GM21825 (cell line): ENCODE measurements around the gene TMEM263.
A peak's percentile ranks its signal among the peaks of the same experiment; 100 is the strongest.

Experiments
- ATAC-seq: cut with Tn5 transposase; IDR thresholded peaks from one replicate; pipeline ENCODE4 v1.9.1; 2021; ENCODE audit warnings: mild to moderate bottlenecking, moderate library complexity; ENCODE audit not compliant: unreplicated experiment

The TMEM263 gene

DNA sequence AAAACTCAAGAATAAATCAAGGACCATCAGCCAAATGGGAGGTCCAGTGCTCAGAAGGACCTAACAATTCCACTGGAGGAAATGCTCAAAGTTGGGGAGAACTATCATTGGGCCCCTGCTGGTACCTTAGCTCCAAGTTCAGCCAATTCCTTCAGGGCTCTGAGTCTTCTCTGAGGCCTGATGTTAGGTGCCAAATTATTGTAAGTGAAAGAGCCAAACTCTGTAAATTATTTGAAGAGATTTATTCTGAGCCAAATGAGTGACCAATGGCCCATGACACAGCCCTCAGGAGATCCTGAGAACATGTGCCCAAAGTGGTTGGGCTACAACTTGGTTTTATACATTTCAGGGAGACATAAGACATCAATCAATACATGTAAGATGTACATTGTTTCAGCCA lies 8.2 kb upstream of the TMEM263 start:
- no peak for ATAC-seq

DNA sequence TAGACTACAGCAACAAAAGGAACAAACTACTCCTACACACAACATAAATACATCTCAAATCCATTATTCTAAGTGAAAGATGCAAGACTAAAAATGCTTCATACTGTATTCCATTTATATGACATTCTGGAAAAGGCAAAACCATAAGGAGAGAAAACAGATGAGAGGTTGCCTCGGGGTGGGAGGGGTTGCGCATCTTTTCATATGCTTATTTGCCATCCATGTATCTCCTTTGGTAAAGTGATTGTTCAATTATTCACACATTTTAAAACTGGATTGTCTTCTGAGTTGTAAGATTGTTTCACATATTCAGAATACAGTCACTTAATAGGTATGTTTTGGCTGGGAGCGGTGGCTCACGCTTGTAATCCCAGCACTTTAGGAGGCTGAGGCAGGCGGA lies 5.1 kb upstream of the TMEM263 start:
- ATAC-seq: no peak

DNA sequence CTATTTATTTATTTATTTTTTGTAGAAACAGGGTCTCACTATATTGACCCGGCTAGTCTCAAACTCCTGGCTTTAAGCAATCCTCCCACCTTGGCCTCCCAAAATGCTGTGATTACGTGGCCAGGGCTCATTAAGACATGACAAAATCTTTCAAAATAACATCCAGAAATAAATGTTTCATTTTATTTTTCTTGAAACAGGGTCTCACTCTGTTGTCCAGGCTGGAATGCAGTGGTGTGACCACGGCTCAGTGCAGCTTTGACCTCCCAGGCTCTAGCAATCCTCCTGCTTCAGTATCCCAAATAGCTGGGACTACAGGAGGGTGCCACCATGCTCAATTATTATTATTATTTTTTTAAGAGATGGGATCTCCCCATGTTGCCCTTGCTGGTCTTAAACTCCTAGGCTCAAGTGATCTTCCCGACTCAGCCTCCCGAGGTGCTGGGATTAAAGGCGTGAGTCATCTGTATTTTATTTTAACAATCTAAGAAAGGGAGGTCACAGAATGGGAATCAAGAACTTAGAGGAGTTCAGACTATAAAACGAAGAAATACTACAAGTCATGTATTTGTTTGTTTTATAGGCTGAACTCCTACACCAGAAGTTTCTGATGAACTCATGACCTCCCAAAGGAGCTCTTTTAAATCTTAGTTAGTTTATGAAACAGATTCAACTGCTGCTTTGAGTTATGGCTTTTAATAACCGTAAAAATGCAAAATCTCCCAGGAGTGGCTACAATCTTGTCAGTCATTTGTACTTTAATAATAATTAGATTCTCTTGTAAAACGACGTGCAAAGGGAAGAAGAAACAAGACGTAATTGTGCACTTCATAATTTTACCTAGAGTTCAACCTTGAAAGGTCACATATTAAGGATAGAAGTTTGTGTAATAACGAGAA lies 2.1 kb upstream of the TMEM263 start:
- no peak for ATAC-seq

DNA sequence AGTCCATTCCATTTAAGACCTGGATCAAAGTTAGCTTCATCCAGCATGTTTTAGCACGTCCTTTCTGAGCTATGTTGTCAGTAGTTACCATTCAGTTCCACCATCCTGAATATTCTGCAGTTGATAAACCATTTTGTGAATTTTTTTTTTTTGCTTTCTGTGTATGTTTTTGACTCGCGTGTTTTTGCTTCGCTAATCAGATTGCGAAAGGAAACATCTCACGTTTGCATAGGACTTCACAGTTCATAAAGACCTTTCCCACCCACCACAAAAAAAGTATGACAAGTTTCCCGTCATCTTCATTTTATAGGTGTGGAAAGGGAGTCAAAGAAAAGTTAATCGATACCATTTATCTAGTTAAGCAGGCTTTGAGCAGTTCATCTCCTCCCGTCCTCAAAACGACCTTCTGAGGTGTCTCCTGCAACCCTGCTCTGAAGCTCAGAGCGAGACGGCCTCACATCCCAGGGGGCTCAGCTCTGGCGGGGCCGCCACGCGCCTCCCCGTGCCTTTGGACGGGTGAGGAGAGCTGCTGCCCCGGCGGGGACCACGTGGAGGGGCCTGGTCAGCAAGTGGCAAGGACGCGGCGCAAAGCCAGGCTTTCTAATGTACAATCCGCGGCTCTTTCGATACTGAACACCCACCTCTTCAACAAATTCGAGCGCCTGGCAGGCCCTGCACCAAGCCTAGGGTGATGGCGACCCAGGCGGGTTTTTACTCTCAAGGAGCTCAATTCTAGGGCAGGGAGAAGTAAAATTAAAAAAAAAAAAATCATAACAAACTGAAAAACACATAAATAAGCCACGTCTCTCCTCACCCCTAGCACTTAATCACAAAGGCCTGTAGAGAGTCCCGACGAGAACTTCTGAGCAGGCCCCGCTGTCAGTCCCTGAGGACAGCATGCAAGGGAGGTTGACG lies 988 bp upstream of the TMEM263 start:
- no peak for ATAC-seq

DNA sequence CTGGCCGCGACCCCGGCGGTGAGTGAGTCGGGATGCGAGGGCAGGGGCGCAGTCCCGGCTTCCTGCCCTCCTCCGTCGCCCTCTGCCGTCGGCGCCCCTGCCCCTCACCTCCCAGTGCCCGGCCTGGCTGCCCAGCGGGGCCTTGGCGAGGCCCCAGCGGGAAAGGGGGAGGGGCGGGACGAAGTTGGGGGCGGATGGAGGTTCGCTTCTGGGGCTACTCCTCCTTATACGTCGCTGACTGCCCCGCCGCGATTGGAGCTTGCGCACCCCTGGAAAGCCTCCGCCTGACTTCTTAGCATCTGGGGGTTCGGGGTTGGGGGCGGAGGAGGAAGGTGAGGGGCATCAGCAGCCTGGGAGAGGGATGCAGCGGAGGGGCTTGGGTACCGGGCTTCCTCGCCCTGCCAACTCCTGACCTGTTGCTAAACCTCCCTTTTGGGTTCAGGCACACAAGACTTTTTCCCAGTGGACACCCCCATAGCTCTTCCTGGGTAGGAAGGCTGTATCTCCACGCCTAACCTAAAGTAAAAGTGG lies 406 bp downstream of the TMEM263 start:
- peak; percentile 36 for ATAC-seq

DNA sequence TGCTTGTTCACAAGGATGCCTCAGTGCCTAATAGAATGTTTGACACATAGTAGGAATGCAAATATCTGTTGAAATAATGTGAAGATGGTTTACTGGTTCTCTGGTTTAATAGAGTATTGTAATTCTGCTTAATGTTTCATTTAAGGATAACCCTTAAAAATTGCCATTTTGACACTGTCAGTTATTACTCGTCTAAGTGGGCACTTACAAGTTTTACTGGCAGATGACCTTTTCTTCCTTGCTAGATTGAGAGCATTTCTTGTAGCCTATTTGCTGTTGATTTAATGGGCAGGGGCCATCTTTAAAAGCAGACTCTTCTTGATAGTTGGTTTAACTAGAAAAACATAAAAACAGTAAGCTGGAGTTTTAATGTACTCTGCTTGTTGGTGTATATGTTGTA lies 1.9 kb downstream of the TMEM263 start:
- ATAC-seq: no peak

DNA sequence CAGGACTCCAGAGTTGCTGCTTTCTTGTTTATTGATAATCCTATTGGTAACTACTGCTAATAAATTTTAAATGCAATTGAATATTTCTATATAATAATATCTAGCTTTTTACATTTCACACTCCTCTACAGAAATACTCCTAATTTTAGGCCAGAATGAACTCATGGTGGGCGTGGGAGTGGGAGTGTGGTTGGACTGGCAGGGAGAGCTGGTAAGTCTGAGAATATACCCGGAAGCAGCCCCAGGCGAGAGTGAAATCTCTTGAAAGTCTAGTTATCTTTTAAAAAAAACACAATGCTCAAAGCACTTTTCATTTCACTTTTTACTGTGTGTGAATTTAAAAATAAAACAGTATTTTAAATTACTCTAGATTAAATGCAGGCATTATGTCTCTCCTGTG lies 4.7 kb downstream of the TMEM263 start:
- ATAC-seq: no peak

DNA sequence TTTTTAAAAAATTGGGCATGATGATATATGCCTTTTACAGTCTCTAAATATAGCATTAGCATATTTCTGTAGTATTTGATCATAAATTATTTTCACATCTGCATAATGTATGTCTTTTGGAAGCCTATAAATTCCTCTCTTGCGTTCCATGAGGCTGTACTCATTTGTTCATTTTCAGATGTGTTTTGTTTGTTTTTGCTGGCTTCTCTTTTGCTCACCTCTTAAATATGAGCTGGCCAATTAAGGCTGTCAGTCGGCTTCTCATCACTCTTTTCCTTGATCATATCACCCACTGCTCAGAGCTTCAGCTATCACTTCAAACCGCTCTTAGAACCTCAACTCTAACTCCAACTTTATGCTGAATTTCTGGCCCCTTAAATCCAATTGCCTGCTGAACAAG lies 6.6 kb downstream of the TMEM263 start:
- ATAC-seq: no peak

DNA sequence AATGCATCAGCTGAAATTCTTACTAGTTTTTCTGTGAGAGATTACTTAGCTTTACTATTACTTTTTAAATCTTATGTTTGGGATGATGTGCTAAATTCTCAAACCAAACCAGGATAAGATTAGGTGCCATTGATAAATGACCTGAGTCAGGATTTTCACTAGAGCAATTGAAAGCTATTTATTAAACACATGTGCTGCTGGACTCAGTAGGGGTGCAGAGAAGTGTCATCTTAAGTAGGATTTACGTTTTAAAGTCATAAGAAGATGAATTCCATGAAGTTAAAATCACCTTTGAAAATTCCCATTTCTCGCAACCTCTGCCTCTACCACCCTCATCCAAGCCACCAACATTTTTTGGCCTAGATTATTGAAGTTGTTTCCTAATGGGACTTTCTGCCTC lies 8.8 kb downstream of the TMEM263 start:
- no peak for ATAC-seq

DNA sequence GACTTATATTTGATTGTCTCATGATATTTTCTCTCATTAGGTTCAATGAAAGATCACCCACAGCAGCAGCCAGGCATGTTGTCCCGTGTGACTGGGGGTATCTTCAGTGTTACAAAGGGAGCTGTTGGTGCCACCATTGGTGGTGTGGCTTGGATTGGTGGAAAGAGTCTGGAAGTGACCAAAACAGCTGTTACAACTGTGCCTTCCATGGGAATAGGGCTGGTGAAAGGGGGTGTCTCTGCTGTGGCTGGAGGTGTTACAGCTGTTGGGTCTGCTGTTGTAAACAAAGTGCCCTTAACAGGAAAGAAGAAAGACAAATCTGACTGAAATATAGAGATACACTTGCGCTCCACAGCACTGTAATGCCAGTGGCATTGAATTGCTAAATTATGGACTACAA lies 15.4 kb downstream of the TMEM263 start:
- no peak for ATAC-seq

DNA sequence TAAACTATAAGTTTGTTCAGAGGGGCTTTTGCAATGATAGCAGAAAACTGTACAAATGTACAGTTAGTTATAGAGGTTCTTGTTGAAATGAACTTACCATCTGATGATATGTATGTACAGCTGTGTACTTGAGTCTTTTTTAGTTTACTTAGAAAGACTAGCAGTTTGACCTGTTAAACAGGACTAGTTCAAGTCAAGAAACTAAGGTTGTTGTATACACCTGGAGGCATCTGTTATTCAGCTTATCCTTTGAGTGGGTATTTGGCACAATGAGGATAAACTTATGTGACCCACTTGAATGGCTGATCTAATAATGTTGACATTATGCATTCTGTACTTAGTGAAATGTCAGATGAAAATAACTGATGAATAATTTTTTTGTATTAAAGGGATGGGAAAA lies 17.8 kb downstream of the TMEM263 start:
- ATAC-seq: no peak

DNA sequence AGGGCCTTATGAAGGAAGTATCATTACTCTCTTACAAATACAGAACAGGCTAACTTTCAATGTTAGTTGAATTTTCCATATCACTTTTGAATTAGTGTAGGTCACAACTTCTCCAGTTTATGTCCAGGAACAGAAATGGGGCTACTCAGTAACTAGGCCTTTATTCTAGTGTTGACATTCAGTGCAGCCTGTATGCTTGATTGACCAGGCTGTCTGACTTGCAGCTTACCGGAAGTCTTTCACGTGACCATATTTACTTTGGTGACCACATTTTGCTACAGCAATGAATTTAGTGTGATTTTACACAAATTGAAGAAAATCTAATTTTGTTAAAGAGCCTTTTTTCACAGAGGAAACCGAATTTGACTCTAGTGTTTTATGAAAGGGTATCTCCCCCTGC lies 18.8 kb downstream of the TMEM263 start:
- ATAC-seq: no peak

DNA sequence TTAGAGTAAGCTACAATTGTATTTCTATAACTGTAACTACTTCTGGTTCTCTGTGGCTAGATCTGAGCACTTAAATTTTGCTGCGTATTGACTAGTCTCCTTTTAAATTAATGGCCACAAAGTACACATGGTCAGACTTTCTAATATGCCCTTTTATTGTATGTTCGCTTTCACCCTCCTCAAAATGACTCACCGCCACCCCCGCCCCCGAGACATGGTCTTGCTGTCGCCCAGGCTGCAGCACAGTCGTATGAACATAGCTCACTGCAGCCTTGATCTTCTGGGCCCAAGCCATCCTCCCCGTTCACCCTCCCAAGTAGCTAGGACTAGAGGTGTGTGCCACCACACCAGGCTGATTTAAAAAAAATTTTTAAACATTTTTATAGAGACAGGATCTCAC lies 19.4 kb downstream of the TMEM263 start:
- ATAC-seq: no peak

DNA sequence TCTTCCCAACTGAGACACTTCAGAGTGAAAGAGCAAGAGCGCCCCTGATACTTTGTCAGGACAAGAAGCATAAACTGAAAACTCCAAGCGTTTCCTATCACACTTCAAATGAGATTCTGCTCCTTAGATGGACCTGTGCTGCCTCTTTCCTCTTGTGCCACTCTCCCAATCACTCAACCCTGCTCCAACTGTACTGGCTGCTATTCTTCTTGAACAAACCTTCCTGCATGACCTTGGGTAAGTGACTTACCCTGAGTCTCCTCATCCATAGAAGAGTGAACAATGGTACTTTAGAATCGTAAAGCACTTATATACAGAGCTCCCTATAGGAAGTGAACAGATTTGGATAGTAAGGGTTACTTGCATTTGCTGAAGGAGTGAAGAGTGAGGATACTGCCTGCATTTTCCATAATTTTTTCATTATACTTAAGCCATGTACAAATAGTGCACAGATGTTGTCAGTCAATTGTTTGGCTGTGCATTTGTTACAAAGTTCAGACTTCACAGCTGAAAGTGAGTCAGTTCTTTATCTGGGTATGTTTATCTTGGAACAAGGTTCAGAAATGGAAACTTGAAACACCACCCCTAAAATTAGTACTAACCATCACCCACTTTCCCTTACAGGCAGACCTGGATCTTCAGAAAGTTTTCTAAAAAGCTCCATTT lies 20.4 kb downstream of the TMEM263 start:
- no peak for ATAC-seq

DNA sequence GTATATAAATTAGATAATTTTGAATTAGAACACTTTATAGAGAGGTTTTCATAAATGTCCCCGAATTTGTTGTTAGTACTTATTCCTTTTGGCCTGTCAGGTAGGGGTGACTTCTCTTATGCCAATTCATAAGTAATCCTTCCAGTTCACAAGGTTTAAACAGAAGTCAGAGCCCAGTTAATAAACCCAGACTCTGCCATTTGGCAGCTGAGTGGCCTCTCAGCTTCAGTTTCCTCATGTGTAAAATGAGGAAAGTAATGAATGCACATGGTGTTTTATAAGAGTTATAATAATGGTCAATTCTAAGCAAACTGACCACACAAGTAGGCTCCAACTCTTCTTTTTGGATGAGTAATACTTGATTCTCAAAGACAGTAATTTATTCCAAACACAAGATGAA lies 21.0 kb downstream of the TMEM263 start:
- ATAC-seq: no peak

DNA sequence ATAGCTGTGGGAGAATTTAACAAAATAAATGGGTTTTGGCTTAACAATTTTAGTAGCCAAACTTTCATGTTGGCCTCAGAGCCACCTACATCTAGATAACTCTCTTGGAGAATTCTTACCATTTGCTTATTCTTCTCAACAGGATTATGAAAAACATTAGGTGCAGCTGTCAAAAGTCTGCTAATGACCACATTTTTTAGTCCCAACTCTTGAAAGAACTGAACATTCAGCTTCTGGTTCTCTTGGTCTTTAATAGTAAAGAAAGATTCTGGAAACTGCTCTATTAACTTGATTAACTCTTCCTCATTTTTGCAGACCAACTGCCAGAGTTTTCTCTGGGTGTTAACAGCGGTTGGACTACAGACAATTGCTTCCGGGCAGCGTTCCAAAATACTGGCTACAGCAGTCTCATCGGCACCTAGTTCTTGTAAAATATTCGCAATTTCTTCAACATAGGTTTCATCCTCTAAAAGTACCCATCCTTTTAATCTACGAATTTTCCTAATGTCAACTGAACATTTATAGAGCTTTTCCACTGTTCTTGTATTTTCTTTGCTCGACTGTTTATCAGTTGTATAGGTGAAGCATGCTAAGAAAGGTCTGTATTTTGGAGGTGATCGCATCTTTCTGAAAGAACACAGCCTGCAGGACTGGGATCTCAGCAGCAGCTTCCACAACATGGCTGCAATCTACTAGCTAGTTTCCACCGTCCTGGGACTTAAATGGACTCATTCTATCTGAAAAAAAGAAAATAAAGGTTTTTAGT lies 22.5 kb downstream of the TMEM263 start:
- ATAC-seq: no peak

DNA sequence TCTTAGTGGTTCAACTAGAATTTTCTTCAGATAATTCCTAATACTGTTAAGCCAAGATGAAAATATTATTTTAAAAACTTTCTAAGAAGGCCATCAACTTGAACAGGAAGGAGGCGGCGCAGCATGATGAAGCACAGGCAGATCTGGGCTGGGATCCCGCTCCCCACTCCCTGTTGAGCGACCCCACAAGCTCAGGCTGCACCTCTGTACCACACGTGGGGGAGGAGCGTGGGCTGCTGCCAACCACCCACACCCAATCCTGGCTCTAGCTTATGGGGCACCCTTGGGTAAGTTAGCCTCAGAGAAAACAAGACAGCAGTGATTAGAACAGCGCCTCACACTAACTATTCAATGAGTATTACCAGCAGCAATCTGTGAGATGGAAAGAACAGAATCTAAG lies 25.2 kb downstream of the TMEM263 start:
- no peak for ATAC-seq

DNA sequence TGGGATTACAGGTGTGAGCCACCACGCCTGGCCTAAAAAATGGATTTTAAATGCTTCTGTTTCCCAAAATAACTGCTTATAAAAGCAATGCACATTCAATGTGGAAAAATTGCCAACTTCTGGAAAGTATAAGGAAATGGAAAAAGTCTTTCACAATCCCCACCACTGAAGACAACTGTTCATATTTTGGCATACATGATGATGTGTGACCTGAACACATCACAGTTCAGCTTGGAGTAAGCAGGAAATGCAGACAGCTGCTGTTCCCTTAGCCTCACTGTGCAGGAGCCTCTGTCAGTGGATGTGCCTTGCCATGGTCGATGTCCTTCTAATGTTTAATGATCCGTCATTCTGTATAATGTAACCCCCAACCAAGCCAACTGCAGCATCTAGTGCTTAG lies 26.1 kb downstream of the TMEM263 start:
- ATAC-seq: no peak

DNA sequence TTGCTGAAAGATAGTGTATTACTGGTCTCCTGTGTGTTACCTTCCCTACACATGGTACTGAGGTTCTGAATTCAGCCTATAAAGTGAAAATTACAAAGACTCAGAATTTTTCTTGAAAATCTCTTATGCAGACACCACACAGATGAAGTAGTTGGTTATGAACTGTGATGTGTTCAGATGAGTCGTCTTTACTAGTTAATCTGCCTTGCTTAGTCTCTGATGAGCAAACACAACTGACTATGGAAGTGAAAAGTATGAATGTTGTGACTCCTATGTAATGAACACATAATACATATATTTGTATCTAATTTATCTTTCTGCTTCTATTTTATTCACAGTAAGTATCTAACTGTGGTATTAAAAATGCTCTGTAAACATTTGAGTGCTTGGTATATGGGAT lies 26.5 kb downstream of the TMEM263 start:
- no peak for ATAC-seq

DNA sequence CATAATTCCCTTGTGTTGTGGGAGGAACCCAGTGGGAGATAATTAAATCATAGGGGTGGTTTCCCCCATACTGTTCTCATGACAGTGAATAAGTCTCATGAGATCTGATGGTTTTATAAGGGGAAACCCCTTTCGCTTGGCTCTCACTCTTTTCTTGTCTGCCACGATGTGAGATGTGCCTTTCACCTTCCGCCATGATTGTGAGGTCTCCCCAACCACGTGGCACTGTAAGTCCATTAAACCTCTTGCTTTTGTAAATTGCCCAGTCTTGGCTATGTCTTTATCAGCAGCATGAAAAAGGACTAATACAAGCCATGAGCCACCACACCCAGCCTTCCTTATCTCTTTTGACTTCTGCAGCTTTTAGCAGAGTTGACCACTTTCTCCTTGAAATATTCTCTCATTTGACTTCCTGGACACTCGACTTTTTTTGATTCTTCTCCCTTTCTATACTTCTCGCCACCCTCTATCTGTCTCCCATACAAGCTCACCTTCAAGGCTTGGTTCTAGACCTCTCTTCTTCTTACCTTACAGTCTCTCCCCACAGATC lies 29.0 kb downstream of the TMEM263 start:
- ATAC-seq: no peak
